SK-N-SH (cell line): ENCODE measurements around the gene TFEB.

Experiments used
- ELF1 ChIP-seq: IDR thresholded peaks from 2 replicates; pipeline ENCODE4 v1.4.0; 2012
- EZH2phosphoT487 ChIP-seq: fragments of 200-600 bp; sonication (generic); IDR thresholded peaks from 2 replicates; pipeline ENCODE4 v1.6.1; 2017; ENCODE audit warnings: low read depth, mixed run types, mild to moderate bottlenecking, antibody characterized with exemption, moderate library complexity, borderline replicate concordance
- GABPA ChIP-seq: IDR thresholded peaks from 2 replicates; pipeline ENCODE4 v1.4.0; 2012; ENCODE audit warnings: low read depth, mild to moderate bottlenecking
- MXI1 ChIP-seq: IDR thresholded peaks from 2 replicates; pipeline ENCODE4 v1.6.1; 2012; ENCODE audit warnings: mild to moderate bottlenecking, low read depth, low read length, improper control_type of control experiment
- NFIC ChIP-seq: IDR thresholded peaks from 2 replicates; pipeline ENCODE4 v1.4.0; 2012; ENCODE audit warnings: borderline replicate concordance
- SIN3A ChIP-seq: IDR thresholded peaks from 2 replicates; pipeline ENCODE4 v1.6.1; 2012; ENCODE audit warnings: low read depth, mild to moderate bottlenecking, low read length, moderate library complexity, borderline replicate concordance
- TAF1 ChIP-seq: IDR thresholded peaks from 2 replicates; pipeline ENCODE4 v1.6.1; 2012; ENCODE audit warnings: low read depth, mild to moderate bottlenecking, low read length, moderate library complexity, borderline replicate concordance
- USF2 ChIP-seq: fragments of 150-350 bp; IDR thresholded peaks from 2 replicates; pipeline ENCODE4 v1.6.1; 2017; ENCODE audit warnings: antibody characterized with exemption, low read length, low read depth, borderline replicate concordance
- TF ChIP-seq, protein P1 (sequence below): IDR thresholded peaks from 2 replicates; pipeline ENCODE4 v1.6.1; 2012; ENCODE audit warnings: mild to moderate bottlenecking, low read depth, low read length, moderate library complexity
- TF ChIP-seq, protein P2 (sequence below): fragments of 200-600 bp; sonication (generic); IDR thresholded peaks from 2 replicates; pipeline ENCODE4 v1.6.1; 2017; ENCODE audit warnings: antibody characterized with exemption, mild to moderate bottlenecking, moderate library complexity
- TF ChIP-seq, protein P3 (sequence below): IDR thresholded peaks from 2 replicates; pipeline ENCODE4 v1.4.0; 2012; ENCODE audit warnings: low read depth, borderline replicate concordance

DNA sequence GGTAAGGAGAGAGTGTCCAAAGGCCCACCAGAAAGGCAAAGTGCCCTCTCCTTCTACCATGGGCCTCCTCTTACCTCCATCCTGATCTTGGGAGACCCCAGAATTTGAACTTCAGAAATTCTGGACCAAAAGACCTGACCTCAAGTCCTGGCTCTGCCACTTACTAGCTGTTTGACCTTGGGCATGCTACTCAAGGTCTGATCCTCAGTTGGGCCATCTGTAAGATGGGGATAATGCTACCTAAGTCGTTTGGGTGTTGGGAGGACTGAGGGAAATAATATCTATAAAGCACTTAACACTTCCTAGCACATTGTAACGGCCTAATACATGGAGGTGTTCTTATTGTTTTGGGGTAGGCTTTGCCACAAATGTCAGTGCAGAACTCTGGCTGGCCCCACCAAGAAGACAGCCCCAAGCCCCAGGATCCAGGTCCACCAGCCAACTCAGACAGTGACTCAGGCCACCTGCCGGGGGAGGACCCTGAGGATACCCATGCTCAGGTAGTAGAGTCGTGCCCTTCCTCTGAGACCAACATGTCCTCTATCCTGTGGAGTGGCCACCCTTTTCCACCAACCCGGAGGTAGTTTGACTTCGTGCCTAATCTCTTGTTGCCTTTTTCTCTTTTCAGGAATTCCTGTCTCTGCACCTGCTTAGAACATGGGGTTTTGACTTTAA is 47.8 kb upstream of the TFEB start:
- TF ChIP-seq EZH2phosphoT487, result no peak
- TF ChIP-seq ELF1, result no peak
- no peak for TF ChIP-seq USF2
- TF ChIP-seq MXI1, result no peak
- TF ChIP-seq, protein P1, sequence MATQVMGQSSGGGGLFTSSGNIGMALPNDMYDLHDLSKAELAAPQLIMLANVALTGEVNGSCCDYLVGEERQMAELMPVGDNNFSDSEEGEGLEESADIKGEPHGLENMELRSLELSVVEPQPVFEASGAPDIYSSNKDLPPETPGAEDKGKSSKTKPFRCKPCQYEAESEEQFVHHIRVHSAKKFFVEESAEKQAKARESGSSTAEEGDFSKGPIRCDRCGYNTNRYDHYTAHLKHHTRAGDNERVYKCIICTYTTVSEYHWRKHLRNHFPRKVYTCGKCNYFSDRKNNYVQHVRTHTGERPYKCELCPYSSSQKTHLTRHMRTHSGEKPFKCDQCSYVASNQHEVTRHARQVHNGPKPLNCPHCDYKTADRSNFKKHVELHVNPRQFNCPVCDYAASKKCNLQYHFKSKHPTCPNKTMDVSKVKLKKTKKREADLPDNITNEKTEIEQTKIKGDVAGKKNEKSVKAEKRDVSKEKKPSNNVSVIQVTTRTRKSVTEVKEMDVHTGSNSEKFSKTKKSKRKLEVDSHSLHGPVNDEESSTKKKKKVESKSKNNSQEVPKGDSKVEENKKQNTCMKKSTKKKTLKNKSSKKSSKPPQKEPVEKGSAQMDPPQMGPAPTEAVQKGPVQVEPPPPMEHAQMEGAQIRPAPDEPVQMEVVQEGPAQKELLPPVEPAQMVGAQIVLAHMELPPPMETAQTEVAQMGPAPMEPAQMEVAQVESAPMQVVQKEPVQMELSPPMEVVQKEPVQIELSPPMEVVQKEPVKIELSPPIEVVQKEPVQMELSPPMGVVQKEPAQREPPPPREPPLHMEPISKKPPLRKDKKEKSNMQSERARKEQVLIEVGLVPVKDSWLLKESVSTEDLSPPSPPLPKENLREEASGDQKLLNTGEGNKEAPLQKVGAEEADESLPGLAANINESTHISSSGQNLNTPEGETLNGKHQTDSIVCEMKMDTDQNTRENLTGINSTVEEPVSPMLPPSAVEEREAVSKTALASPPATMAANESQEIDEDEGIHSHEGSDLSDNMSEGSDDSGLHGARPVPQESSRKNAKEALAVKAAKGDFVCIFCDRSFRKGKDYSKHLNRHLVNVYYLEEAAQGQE, result no peak
- TF ChIP-seq, protein P2, sequence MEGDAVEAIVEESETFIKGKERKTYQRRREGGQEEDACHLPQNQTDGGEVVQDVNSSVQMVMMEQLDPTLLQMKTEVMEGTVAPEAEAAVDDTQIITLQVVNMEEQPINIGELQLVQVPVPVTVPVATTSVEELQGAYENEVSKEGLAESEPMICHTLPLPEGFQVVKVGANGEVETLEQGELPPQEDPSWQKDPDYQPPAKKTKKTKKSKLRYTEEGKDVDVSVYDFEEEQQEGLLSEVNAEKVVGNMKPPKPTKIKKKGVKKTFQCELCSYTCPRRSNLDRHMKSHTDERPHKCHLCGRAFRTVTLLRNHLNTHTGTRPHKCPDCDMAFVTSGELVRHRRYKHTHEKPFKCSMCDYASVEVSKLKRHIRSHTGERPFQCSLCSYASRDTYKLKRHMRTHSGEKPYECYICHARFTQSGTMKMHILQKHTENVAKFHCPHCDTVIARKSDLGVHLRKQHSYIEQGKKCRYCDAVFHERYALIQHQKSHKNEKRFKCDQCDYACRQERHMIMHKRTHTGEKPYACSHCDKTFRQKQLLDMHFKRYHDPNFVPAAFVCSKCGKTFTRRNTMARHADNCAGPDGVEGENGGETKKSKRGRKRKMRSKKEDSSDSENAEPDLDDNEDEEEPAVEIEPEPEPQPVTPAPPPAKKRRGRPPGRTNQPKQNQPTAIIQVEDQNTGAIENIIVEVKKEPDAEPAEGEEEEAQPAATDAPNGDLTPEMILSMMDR, result no peak
- no peak for TF ChIP-seq GABPA
- TF ChIP-seq NFIC, result no peak
- no peak for TF ChIP-seq TAF1
- TF ChIP-seq, protein P3, sequence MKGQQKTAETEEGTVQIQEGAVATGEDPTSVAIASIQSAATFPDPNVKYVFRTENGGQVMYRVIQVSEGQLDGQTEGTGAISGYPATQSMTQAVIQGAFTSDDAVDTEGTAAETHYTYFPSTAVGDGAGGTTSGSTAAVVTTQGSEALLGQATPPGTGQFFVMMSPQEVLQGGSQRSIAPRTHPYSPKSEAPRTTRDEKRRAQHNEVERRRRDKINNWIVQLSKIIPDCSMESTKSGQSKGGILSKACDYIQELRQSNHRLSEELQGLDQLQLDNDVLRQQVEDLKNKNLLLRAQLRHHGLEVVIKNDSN, result no peak
- TF ChIP-seq SIN3A, result no peak
